NCI-H2196 (cell line): ENCODE measurements around the gene BLNK.
"Not testable (repeated sequence)": the region's sequence is repeated elsewhere in the genome, so short reads cannot be mapped to it uniquely, and the experiment has no call there.

ENCODE experiments used
- DNase-seq: peaks from one replicate; lab custom pipeline; 2025; ENCODE audit not compliant: unreplicated experiment; lab: John Stamatoyannopoulos, UW

Gene BLNK

GRCh38 chr10:96229568-96230030 is 41.8 kb downstream of the BLNK start:
- peak; percentile 62 for DNase-seq

GRCh38 chr10:96228408-96228994 is 42.9 kb downstream of the BLNK start:
- no peak for DNase-seq

- no peak for DNase-seq
These were observed 44.2 kb downstream of the BLNK start for GRCh38 chr10:96227206-96227605.

GRCh38 chr10:96225119-96225518 is 46.2 kb downstream of the BLNK start:
- peak; percentile 2 for DNase-seq

GRCh38 chr10:96222908-96223307 is 48.5 kb downstream of the BLNK start:
- DNase-seq = no peak

- DNase-seq = no peak
These were observed 48.9 kb downstream of the BLNK start for GRCh38 chr10:96222441-96222840.

GRCh38 chr10:96218826-96219225 is 52.5 kb downstream of the BLNK start:
- no peak for DNase-seq

GRCh38 chr10:96217711-96218110 is 53.7 kb downstream of the BLNK start:
- no peak for DNase-seq

GRCh38 chr10:96216775-96217174 is 54.6 kb downstream of the BLNK start:
- DNase-seq = no peak

- no peak for DNase-seq
These were observed 58.5 kb downstream of the BLNK start for GRCh38 chr10:96212911-96213310.

- no peak for DNase-seq
These were observed 59.6 kb downstream of the BLNK start for GRCh38 chr10:96211764-96212163.

GRCh38 chr10:96208946-96209345 is 62.4 kb downstream of the BLNK start:
- DNase-seq = no peak

- no peak for DNase-seq
These were observed 63.1 kb downstream of the BLNK start for GRCh38 chr10:96208271-96208670.

- DNase-seq = no peak
These were observed 65.8 kb downstream of the BLNK start for GRCh38 chr10:96205580-96205979.

- DNase-seq = no peak
These were observed 69.8 kb downstream of the BLNK start for GRCh38 chr10:96201525-96201924.

- not testable (repeated sequence) for DNase-seq
These were observed 81.9 kb downstream of the BLNK start for GRCh38 chr10:96189505-96189904.

GRCh38 chr10:96188916-96189315 is 82.5 kb downstream of the BLNK start:
- DNase-seq = no peak

GRCh38 chr10:96188421-96188820 is 82.9 kb downstream of the BLNK start:
- DNase-seq = no peak

GRCh38 chr10:96176985-96177384 is 94.4 kb downstream of the BLNK start:
- DNase-seq = no peak

- DNase-seq = no peak
These were observed 98.7 kb downstream of the BLNK start for GRCh38 chr10:96172666-96173065.

- DNase-seq = no peak
These were observed 101.1 kb downstream of the BLNK start for GRCh38 chr10:96170230-96170629.

- no peak for DNase-seq
These were observed 102.8 kb downstream of the BLNK start for GRCh38 chr10:96168546-96168945.

- no peak for DNase-seq
These were observed 105.6 kb downstream of the BLNK start for GRCh38 chr10:96165726-96166125.
